Loucy (cell line): ENCODE measurements around the gene EFCAB14.

Source experiments
- H2AFZ ChIP-seq: fragments of 200-600 bp; sonication (generic); 2 replicates; pipeline ENCODE4 v1.6.0; 2016; ENCODE audit warnings: antibody characterized with exemption, mild to moderate bottlenecking, low read length, moderate library complexity
- H3F3A ChIP-seq: fragments of 200-600 bp; 2 replicates; pipeline ENCODE4 v1.6.0; 2016; ENCODE audit warnings: antibody characterized with exemption, low read depth, mild to moderate bottlenecking
- H3K27me3 ChIP-seq: fragments of 200-600 bp; sonication (generic); 2 replicates; pipeline ENCODE4 v1.6.1; 2014; ENCODE audit warnings: low read length, mild to moderate bottlenecking; ENCODE audit not compliant: insufficient read depth, poor library complexity, severe bottlenecking
- H3K36me3 ChIP-seq: fragments of 200-600 bp; sonication (generic); 2 replicates; pipeline ENCODE4 v1.6.1; 2016; ENCODE audit warnings: low read length; ENCODE audit not compliant: insufficient read depth
- H3K4me1 ChIP-seq: fragments of 200-600 bp; sonication (generic); 2 replicates; pipeline ENCODE4 v1.5.1; 2014; ENCODE audit warnings: low read length, mild to moderate bottlenecking; ENCODE audit not compliant: insufficient read depth, poor library complexity, severe bottlenecking
- H3K4me2 ChIP-seq: fragments of 200-600 bp; sonication (generic); 2 replicates; pipeline ENCODE4 v1.6.0; 2014; ENCODE audit warnings: antibody characterized with exemption, low read length, low read depth, mild to moderate bottlenecking; ENCODE audit not compliant: poor library complexity, severe bottlenecking
- H3K4me3 ChIP-seq: fragments of 200-600 bp; sonication (generic); 2 replicates; pipeline ENCODE4 v1.5.1; 2014; ENCODE audit warnings: low read length, mild to moderate bottlenecking, mixed read lengths; ENCODE audit not compliant: poor library complexity, severe bottlenecking
- H3K79me2 ChIP-seq: fragments of 200-600 bp; sonication (generic); 2 replicates; pipeline ENCODE4 v1.6.1; 2014; ENCODE audit warnings: low read length; ENCODE audit not compliant: insufficient read depth
- H3K9ac ChIP-seq: fragments of 200-600 bp; sonication (generic); 2 replicates; pipeline ENCODE4 v1.6.0; 2014; ENCODE audit warnings: mild to moderate bottlenecking, low read depth, low read length, moderate library complexity; ENCODE audit not compliant: poor library complexity, severe bottlenecking
- H3K9me2 ChIP-seq: fragments of 200-600 bp; sonication (generic); replicated peaks from 2 replicates; pipeline ENCODE4 v1.6.1; 2016; ENCODE audit warnings: low read depth, low read length, mixed read lengths
- H3K9me3 ChIP-seq: fragments of 200-600 bp; sonication (generic); 2 replicates; pipeline ENCODE4 v1.6.1; 2014; ENCODE audit warnings: mild to moderate bottlenecking, antibody characterized with exemption, low read length, low read depth; ENCODE audit not compliant: insufficient read depth
- H4K20me1 ChIP-seq: fragments of 200-600 bp; sonication (generic); 2 replicates; pipeline ENCODE4 v1.6.0; 2014; ENCODE audit warnings: antibody characterized with exemption, low read length, mild to moderate bottlenecking; ENCODE audit not compliant: insufficient read depth, poor library complexity, severe bottlenecking
- EZH2phosphoT487 ChIP-seq: fragments of 200-600 bp; IDR thresholded peaks from 2 replicates; pipeline ENCODE4 v1.6.1; 2018; ENCODE audit warnings: antibody characterized with exemption, mild to moderate bottlenecking, moderate library complexity, borderline replicate concordance
- TF ChIP-seq, protein P1 (sequence below): fragments of 200-600 bp; sonication (generic); conservative IDR thresholded peaks from 2 replicates; pipeline ENCODE4 v1.5.1; 2014; ENCODE audit warnings: mild to moderate bottlenecking, antibody characterized with exemption, low read length

Gene EFCAB14

GRCh38 chr1:46687093-46687659 is 31.7 kb downstream of the EFCAB14 start:
- H3K4me2 ChIP-seq, result peak overlapping the region; percentile 71
- H3F3A ChIP-seq, result peaks cover 24% of the 10 kb centered on the region
- peak overlapping the region; percentile 41 for H3K4me3 ChIP-seq
- TF ChIP-seq EZH2phosphoT487, result no peak
- TF ChIP-seq, protein P1, sequence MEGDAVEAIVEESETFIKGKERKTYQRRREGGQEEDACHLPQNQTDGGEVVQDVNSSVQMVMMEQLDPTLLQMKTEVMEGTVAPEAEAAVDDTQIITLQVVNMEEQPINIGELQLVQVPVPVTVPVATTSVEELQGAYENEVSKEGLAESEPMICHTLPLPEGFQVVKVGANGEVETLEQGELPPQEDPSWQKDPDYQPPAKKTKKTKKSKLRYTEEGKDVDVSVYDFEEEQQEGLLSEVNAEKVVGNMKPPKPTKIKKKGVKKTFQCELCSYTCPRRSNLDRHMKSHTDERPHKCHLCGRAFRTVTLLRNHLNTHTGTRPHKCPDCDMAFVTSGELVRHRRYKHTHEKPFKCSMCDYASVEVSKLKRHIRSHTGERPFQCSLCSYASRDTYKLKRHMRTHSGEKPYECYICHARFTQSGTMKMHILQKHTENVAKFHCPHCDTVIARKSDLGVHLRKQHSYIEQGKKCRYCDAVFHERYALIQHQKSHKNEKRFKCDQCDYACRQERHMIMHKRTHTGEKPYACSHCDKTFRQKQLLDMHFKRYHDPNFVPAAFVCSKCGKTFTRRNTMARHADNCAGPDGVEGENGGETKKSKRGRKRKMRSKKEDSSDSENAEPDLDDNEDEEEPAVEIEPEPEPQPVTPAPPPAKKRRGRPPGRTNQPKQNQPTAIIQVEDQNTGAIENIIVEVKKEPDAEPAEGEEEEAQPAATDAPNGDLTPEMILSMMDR, result no peak
- no peaks in the 10 kb centered on the region for H3K9me2 ChIP-seq
- no peaks in the 10 kb centered on the region for H3K9me3 ChIP-seq
- H3K27me3 ChIP-seq, result no peaks in the 10 kb centered on the region
- no peaks in the 10 kb centered on the region for H4K20me1 ChIP-seq
- H2AFZ ChIP-seq, result no peak overlapping the region
- H3K9ac ChIP-seq, result peak overlapping the region; percentile 51
- H3K4me1 ChIP-seq, result peaks cover 80% of the 10 kb centered on the region
- peaks cover 15% of the 10 kb centered on the region for H3K79me2 ChIP-seq
- H3K36me3 ChIP-seq, result peaks cover 85% of the 10 kb centered on the region

GRCh38 chr1:46686255-46686654 is 32.7 kb downstream of the EFCAB14 start:
- no peak overlapping the region for H2AFZ ChIP-seq
- peaks cover 24% of the 10 kb centered on the region for H3F3A ChIP-seq
- peaks cover 85% of the 10 kb centered on the region for H3K36me3 ChIP-seq
- H3K27me3 ChIP-seq, result no peaks in the 10 kb centered on the region
- no peaks in the 10 kb centered on the region for H3K9me3 ChIP-seq
- no peaks in the 10 kb centered on the region for H4K20me1 ChIP-seq
- peak overlapping the region; percentile 71 for H3K4me2 ChIP-seq
- peak overlapping the region; percentile 3 for H3K4me3 ChIP-seq
- H3K79me2 ChIP-seq, result peaks cover 5% of the 10 kb centered on the region
- no peaks in the 10 kb centered on the region for H3K9me2 ChIP-seq
- peaks cover 71% of the 10 kb centered on the region for H3K4me1 ChIP-seq
- peak overlapping the region; percentile 51 for H3K9ac ChIP-seq
- no peak for TF ChIP-seq EZH2phosphoT487
- TF ChIP-seq, protein P1, result no peak

- Histone ChIP-seq H3F3A (peaks cover 17% of the 10 kb centered on the region), H3K4me2 (peak overlapping the region; percentile 71), H3K4me1 (peaks cover 55% of the 10 kb centered on the region), H4K20me1 (no peaks in the 10 kb centered on the region), H2AFZ (no peak overlapping the region), H3K36me3 (peaks cover 85% of the 10 kb centered on the region), H3K9me2 (no peaks in the 10 kb centered on the region), H3K9me3 (no peaks in the 10 kb centered on the region), H3K79me2 (no peaks in the 10 kb centered on the region), H3K27me3 (no peaks in the 10 kb centered on the region), H3K4me3 (no peak overlapping the region), H3K9ac (peak overlapping the region; percentile 10)
- TF ChIP-seq, protein P1, result no peak
- TF ChIP-seq EZH2phosphoT487, result no peak
Measured at GRCh38 chr1:46684670-46685069, 34.2 kb downstream of the EFCAB14 start.
